Measurements from ENCODE around the gene MRGPRF. TPM values are rescaled to one million over a fixed set of nuclear protein-coding genes. Genes with fewer than 3 reads are reported as not detected.

The MRGPRF gene
- total RNA-seq, 4 donors from 2014 or later: 88.9 to 213 (median 165) TPM

GRCh38 chr11:69010964-69011623 lies 2.0 kb downstream of the MRGPRF start:
- peak; percentile 67 for ATAC-seq

DNA sequence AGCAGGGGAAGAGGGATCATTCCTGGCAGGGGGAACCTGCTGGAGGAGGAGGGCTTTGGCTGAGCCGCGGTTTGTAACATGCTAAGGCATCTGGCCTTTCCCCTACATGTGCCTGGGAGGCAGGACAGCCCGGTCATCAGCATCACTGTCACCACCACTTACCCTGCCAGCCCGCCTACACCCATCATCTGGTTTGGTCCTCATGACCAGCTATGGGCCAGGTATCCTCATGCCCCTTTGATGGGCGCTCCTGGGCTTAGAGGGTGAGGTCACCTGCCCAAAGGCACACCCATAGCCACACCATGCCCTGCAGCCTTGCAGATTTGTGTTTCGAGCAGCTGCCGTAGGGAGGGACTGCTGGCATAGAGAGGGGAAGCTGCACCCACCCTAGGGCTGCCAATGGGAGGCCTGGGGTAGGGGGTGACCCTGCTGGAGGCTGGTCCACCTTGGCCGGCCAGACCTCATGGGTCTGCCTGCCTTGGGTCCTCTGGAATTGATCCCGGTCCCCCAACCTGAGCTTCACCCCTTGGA lies 2.6 kb downstream of the MRGPRF start:
- no peak for TF ChIP-seq EP300 (IDR thresholded peaks at IDR 0.05)
- TF ChIP-seq POLR2AphosphoS5 (IDR thresholded peaks at IDR 0.05): peak; percentile 58
- no peak for TF ChIP-seq POLR2A (IDR thresholded peaks at IDR 0.05)
- peaks cover 0 to 18% of the 10 kb centered on the region in 2 donors for H3K36me3 ChIP-seq
- peak overlapping the region; percentile 88 to 99 (median 98) for H3K27ac ChIP-seq
- no peak for ATAC-seq
- H3K4me1 ChIP-seq: peaks cover 6 to 93% (median 57%) of the 10 kb centered on the region in 3 donors
- peak overlapping the region; percentile 70 to 77 for H3K4me3 ChIP-seq
- WGBS, 2 donors (ENCODE audit: low coverage in 1 of 2): 28 to 40% methylated on average over 2 to 3 of the region's 9 CpGs
- H3K9me3 ChIP-seq: no peaks in the 10 kb centered on the region
- H3K27me3 ChIP-seq: peaks cover 3% of the 10 kb centered on the region

More at GRCh38 chr11:69010964-69011623, 2.0 kb downstream of the MRGPRF start:
- WGBS, 2 donors (ENCODE audit: low coverage in 1 of 2): 0% methylated on average over 4 of the region's 43 CpGs; no CpG with 5 or more reads in 1 of the 2 donors
- Histone ChIP-seq H3K27me3 (peaks cover 3% of the 10 kb centered on the region), H3K27ac (peak overlapping the region; percentile 88 to 99 (median 98)), H3K36me3 (peaks cover 0 to 12% of the 10 kb centered on the region in 2 donors), H3K4me1 (peaks cover 6 to 88% (median 51%) of the 10 kb centered on the region in 3 donors), H3K4me3 (peak overlapping the region; percentile 70 to 77), H3K9me3 (no peaks in the 10 kb centered on the region)
- TF ChIP-seq CTCF (IDR thresholded peaks at IDR 0.05) (peak in 1 of 4 experiments; percentile 7), POLR2A (IDR thresholded peaks at IDR 0.05) (peak; percentile 81 to 86), EP300 (IDR thresholded peaks at IDR 0.05) (no peak), POLR2AphosphoS5 (IDR thresholded peaks at IDR 0.05) (peak; percentile 77)

GRCh38 chr11:69009441-69010211 lies 3.4 kb downstream of the MRGPRF start:
- H3K27me3 ChIP-seq: peaks cover 3% of the 10 kb centered on the region
- WGBS, 2 donors (ENCODE audit: low coverage in 1 of 2): 55% methylated on average over 4 of the region's 16 CpGs; no CpG with 5 or more reads in 1 of the 2 donors
- peaks cover 6 to 93% (median 56%) of the 10 kb centered on the region in 3 donors for H3K4me1 ChIP-seq
- H3K36me3 ChIP-seq: peaks cover 0 to 26% of the 10 kb centered on the region in 2 donors
- ATAC-seq: no peak
- H3K9me3 ChIP-seq: no peaks in the 10 kb centered on the region
- H3K4me3 ChIP-seq: peak overlapping the region; percentile 70 to 77
- TF ChIP-seq EP300 (IDR thresholded peaks at IDR 0.05) (no peak), CTCF (IDR thresholded peaks at IDR 0.05) (peak in 1 of 4 experiments; percentile 19)
- H3K27ac ChIP-seq: peak overlapping the region; percentile 88 to 99 (median 98)

- Histone ChIP-seq H3K9me3 (no peaks in the 10 kb centered on the region), H3K36me3 (peaks cover 0 to 34% of the 10 kb centered on the region in 2 donors), H3K4me3 (peak overlapping the region in 1 of 2 donors; percentile 70), H3K4me1 (peaks cover 6 to 93% (median 55%) of the 10 kb centered on the region in 3 donors), H3K27ac (peak overlapping the region; percentile 88 to 99 (median 98)), H3K27me3 (peaks cover 3% of the 10 kb centered on the region)
- 27% methylated on average over 2 of the region's 17 CpGs; no CpG with 5 or more reads in 1 of the 2 donors for WGBS, 2 donors (ENCODE audit: low coverage in 1 of 2)
- ATAC-seq: peak; percentile 68
- TF ChIP-seq EP300 (IDR thresholded peaks at IDR 0.05): no peak
- peak in 1 of 4 experiments; percentile 1 for TF ChIP-seq CTCF (IDR thresholded peaks at IDR 0.05)
- TF ChIP-seq POLR2A (IDR thresholded peaks at IDR 0.05): peak; percentile 65 to 72
- TF ChIP-seq POLR2AphosphoS5 (IDR thresholded peaks at IDR 0.05): peak; percentile 95
These were observed 4.2 kb downstream of the MRGPRF start for GRCh38 chr11:69008737-69009440.
